ENCODE measurements around the gene CCDC179.

Gene CCDC179

DNA sequence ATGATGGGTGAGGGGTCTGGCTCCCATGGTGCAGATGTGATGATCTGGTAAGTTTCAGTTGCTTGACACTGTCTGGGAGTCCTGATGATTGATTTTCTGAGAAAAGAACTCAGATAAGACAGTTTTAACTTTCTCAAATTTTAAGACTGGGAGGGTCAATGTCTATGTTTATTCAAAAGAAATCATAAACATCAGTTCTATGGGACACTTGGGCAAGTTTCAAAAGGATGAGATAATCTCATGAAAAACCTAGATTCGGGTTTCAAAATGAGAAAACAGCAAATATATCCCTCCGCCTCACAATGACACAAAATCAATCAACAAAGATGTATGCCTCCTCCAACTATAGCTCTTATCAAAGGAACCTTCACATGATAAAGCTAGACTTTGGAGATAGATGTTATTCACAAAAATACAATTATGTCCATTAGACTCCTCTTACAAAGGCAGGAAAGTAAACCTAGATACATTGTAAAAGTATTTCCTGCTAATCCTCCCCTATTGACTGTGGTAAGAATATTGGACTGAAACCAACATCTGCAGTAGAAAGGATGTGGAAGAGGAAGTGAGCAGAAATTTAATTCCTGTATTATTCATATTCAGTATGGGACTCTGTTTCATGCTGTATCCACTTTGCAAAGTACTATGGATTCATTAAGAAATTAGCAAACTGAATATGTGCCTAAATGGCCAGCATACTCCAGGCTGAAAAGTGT lies 52.3 kb downstream of the CCDC179 start:
- DNase-seq: no peak

DNA sequence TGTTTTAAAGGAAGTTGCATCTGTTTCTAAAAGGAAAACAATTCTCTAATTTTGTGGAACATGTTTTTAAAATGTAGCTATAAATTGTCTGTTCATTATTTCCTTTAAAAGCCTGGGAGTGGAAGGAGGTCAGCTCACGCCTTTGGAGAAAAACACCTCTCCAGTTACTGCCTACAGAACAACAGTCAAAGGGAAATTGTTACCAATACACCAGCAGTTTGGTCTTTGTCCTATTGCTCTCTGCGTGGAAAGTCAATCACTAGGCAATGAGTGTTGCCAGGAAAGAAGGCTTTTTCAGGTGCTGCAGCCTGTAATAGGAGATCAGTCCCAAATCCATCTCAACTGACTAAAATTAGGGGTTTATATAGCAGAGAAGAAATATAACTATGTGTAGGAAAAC lies 52.9 kb downstream of the CCDC179 start:
- no peak for DNase-seq

GRCh38 chr11:22802861-22803260 lies 57.4 kb downstream of the CCDC179 start:
- DNase-seq: no peak

DNA sequence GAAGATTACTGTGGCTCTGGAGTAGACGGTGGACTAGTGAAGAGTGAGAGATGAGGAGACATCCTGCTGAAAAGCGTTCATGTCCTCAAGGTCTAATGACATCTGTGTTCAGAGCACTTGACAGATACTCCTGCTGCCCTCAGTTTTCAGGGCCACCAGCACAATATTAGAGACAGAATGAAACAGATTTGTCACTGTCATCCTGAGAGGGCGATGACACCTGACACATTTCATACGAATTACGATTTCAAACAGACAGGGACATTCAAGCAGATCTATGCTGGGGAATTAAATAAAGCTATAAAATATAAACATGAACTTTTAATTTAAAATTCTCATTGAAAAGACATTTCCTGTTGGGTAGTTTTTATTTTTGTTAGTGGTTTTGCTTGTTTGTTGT lies 59.8 kb downstream of the CCDC179 start:
- no peak for DNase-seq

- no peak for DNase-seq
These were observed 61.4 kb downstream of the CCDC179 start for GRCh38 chr11:22798901-22799300.

GRCh38 chr11:22797047-22797446 lies 63.2 kb downstream of the CCDC179 start:
- no peak for DNase-seq

Data from cerebellar nuclear complex (tissue), 1 donor.